H1 (cell line): ENCODE results near the gene MVP. TPM values are rescaled to one million over a fixed set of nuclear protein-coding genes. Genes with fewer than 3 reads are reported as not detected.

Source experiments
- CTCF ChIA-PET: fragments of 300-600 bp; sonication (Branson Sonifier 250); formaldehyde crosslinking; loops from one replicate; lab custom pipeline; 2021; ENCODE audit not compliant: partially characterized antibody; lab: Charles Lee
- POLR2A ChIA-PET: fragments of 300-600 bp; sonication (Branson Sonifier 250); formaldehyde crosslinking; loops from one replicate; lab custom pipeline; 2021; ENCODE audit warnings: inconsistent platforms; ENCODE audit not compliant: partially characterized antibody; lab: Charles Lee
- DNase-seq, 2 experiments: peaks; one replicate each; pipeline versions ENCODE4 v3.0.0 to v3.0.0-alpha.2; 2010 to 2022; ENCODE audit warnings: low spot score in 2 of 2, low read depth in 1 of 2, mixed read lengths in 1 of 2
- FAIRE-seq: peaks from 2 replicates; lab custom pipeline; 2011; peaks lifted over from hg19 to GRCh38; lab: Jason Lieb, UNC
- H2AFZ ChIP-seq: 2 replicates; pipeline ENCODE4 v1.8.1; 2012; ENCODE audit warnings: low read length, inconsistent platforms
- H2AK5ac ChIP-seq: 2 replicates; pipeline ENCODE4 v1.6.1; 2013; ENCODE audit warnings: low read depth, low read length
- H2BK120ac ChIP-seq: replicated peaks from 2 replicates; pipeline ENCODE3; 2013; ENCODE audit warnings: low read depth, low read length, inconsistent platforms
- H2BK12ac ChIP-seq: 2 replicates; pipeline ENCODE4 v1.6.1; 2013; ENCODE audit warnings: low read depth, low read length
- H2BK15ac ChIP-seq: 2 replicates; pipeline ENCODE4 v1.6.1; 2013; ENCODE audit warnings: low read length
- H2BK20ac ChIP-seq: 2 replicates; pipeline ENCODE4 v1.6.1; 2013; ENCODE audit warnings: low read length
- H2BK5ac ChIP-seq: 2 replicates; pipeline ENCODE4 v1.6.1; 2013; ENCODE audit warnings: low read depth, low read length
- H3K14ac ChIP-seq: 2 replicates; pipeline ENCODE4 v1.6.1; 2013; ENCODE audit warnings: inconsistent platforms; ENCODE audit not compliant: insufficient read length
- H3K18ac ChIP-seq: 2 replicates; pipeline ENCODE4 v1.6.1; 2013; ENCODE audit warnings: low read length; ENCODE audit errors: extremely low read depth
- H3K23ac ChIP-seq: 2 replicates; pipeline ENCODE4 v1.6.1; 2013; ENCODE audit warnings: inconsistent platforms; ENCODE audit not compliant: insufficient read length
- H3K23me2 ChIP-seq: 2 replicates; pipeline ENCODE4 v1.6.1; 2013; ENCODE audit warnings: low read depth, low read length
- H3K27ac ChIP-seq: 2 replicates; pipeline ENCODE4 v1.6.1; 2011; ENCODE audit warnings: low read depth, low read length, inconsistent platforms
- H3K27me3 ChIP-seq, 4 experiments: replicated peaks in 1 of 4; 1 replicate in 1 of 4; 2 replicates in 3 of 4; pipeline versions ENCODE4 v1.6.1 to v1.8.1; 2011 to 2013; ENCODE audit warnings: low read length in 3 of 4, mild to moderate bottlenecking in 3 of 4, inconsistent platforms in 2 of 4, mixed read lengths in 2 of 4, moderate library complexity in 1 of 4; ENCODE audit not compliant: control insufficient read depth in 3 of 4, insufficient read depth in 3 of 4; ENCODE audit errors: extremely low read depth in 1 of 4
- H3K36me3 ChIP-seq, 4 experiments: 2 replicates each; pipeline versions ENCODE4 v1.6.1 to v1.8.1; 2011 to 2013; ENCODE audit warnings: mild to moderate bottlenecking in 4 of 4, low read length in 3 of 4, moderate library complexity in 2 of 4, control low read depth in 1 of 4, inconsistent platforms in 1 of 4; ENCODE audit not compliant: insufficient read depth in 4 of 4, control insufficient read depth in 2 of 4
- H3K4ac ChIP-seq: replicated peaks from 2 replicates; pipeline ENCODE3; 2013; ENCODE audit warnings: low read length, low read depth, mixed read lengths, inconsistent platforms; ENCODE audit not compliant: insufficient read length
- H3K4me1 ChIP-seq, 4 experiments: replicated peaks in 1 of 4; 1 replicate in 1 of 4; 2 replicates in 3 of 4; pipeline versions ENCODE4 v1.6.1 to v1.8.1; 2011 to 2013; ENCODE audit warnings: low read length in 3 of 4, inconsistent platforms in 2 of 4, mixed read lengths in 1 of 4; ENCODE audit not compliant: insufficient read depth in 4 of 4, control insufficient read depth in 3 of 4
- H3K4me2 ChIP-seq, 2 experiments: 2 replicates each; pipeline versions ENCODE4 v1.6.1 to v1.8.1; 2011 to 2013; ENCODE audit warnings: low read depth in 2 of 2, low read length in 2 of 2, control low read depth in 1 of 2, inconsistent platforms in 1 of 2, mild to moderate bottlenecking in 1 of 2; ENCODE audit not compliant: insufficient read depth in 1 of 2
- H3K4me3 ChIP-seq, 4 experiments: fragments of 200-600, 300-600 bp in 1 of 4; sonication (generic), shearing (Covaris generic), sonication (Bioruptor Twin) in 1 of 4; 2 replicates each; pipeline versions ENCODE4 v1.5.1 to v1.8.1; 2011 to 2016; ENCODE audit warnings: low read length in 4 of 4, low read depth in 3 of 4, control low read depth in 2 of 4, inconsistent platforms in 2 of 4, mild to moderate bottlenecking in 2 of 4, mixed read lengths in 1 of 4, moderate library complexity in 1 of 4; ENCODE audit not compliant: insufficient read depth in 2 of 4; ENCODE audit errors: extremely low read depth in 1 of 4
- H3K56ac ChIP-seq: replicated peaks from 2 replicates; pipeline ENCODE3; 2013; ENCODE audit warnings: low read depth, mild to moderate bottlenecking, mixed read lengths, low read length, inconsistent platforms; ENCODE audit not compliant: insufficient read length
- H3K79me1 ChIP-seq: 2 replicates; pipeline ENCODE4 v1.6.1; 2013; ENCODE audit warnings: low read depth, low read length, control low read depth
- H3K79me2 ChIP-seq, 2 experiments: 2 replicates each; pipeline versions ENCODE4 v1.6.1 to v1.8.1; 2012 to 2013; ENCODE audit warnings: low read length in 2 of 2, mild to moderate bottlenecking in 2 of 2, inconsistent platforms in 1 of 2; ENCODE audit not compliant: insufficient read depth in 2 of 2, control insufficient read depth in 1 of 2
- H3K9ac ChIP-seq, 4 experiments: replicated peaks in 1 of 4; 1 replicate in 1 of 4; 2 replicates in 3 of 4; pipeline versions ENCODE4 v1.6.1 to v1.8.1; 2011 to 2013; ENCODE audit warnings: low read depth in 3 of 4, low read length in 3 of 4, control low read depth in 2 of 4, mild to moderate bottlenecking in 2 of 4, moderate library complexity in 2 of 4, inconsistent platforms in 1 of 4; ENCODE audit errors: extremely low read depth in 1 of 4
- H3K9me3 ChIP-seq, 2 experiments: 2 replicates each; pipeline versions ENCODE4 v1.6.1 to v1.8.1; 2012 to 2013; ENCODE audit warnings: mild to moderate bottlenecking in 2 of 2, moderate library complexity in 2 of 2, control low read depth in 1 of 2, inconsistent platforms in 1 of 2, low read depth in 1 of 2, low read length in 1 of 2, mixed read lengths in 1 of 2; ENCODE audit not compliant: insufficient read depth in 2 of 2
- H4K20me1 ChIP-seq, 2 experiments: replicated peaks in 1 of 2; 2 replicates each; pipeline versions ENCODE3 to v1.8.1; 2011 to 2013; ENCODE audit warnings: inconsistent platforms in 2 of 2, low read length in 2 of 2, mild to moderate bottlenecking in 1 of 2; ENCODE audit not compliant: insufficient read depth in 2 of 2, control insufficient read depth in 1 of 2
- H4K5ac ChIP-seq: 2 replicates; pipeline ENCODE4 v1.6.1; 2013; ENCODE audit warnings: low read length, low read depth, mixed read lengths, inconsistent platforms; ENCODE audit not compliant: insufficient read length
- H4K8ac ChIP-seq: 2 replicates; pipeline ENCODE4 v1.8.0; 2013; ENCODE audit warnings: mild to moderate bottlenecking, moderate library complexity, low read length, inconsistent platforms; ENCODE audit not compliant: insufficient read depth; ENCODE audit errors: extremely low read depth
- H4K91ac ChIP-seq: replicated peaks from 2 replicates; pipeline ENCODE3; 2013; ENCODE audit warnings: low read length, mixed read lengths, inconsistent platforms; ENCODE audit not compliant: insufficient read length
- BACH1 ChIP-seq: IDR thresholded peaks from 2 replicates; pipeline ENCODE4 v1.6.1; 2012; ENCODE audit warnings: low read length, improper control_type of control experiment
- BCL11A ChIP-seq, 2 experiments: IDR thresholded peaks; one replicate each; pipeline ENCODE4 v1.6.1; 2011; ENCODE audit warnings: low read depth in 2 of 2, low read length in 2 of 2, mild to moderate bottlenecking in 2 of 2
- CREB1 ChIP-seq: IDR thresholded peaks from 2 replicates; pipeline ENCODE4 v1.6.1; 2012; ENCODE audit warnings: inconsistent platforms
- HDAC6 ChIP-seq: IDR thresholded peaks from one replicate; pipeline ENCODE4 v1.7.1; 2012; ENCODE audit warnings: low read depth, mild to moderate bottlenecking, inconsistent platforms, low read length, moderate library complexity
- KDM5A ChIP-seq: fragments of 200-600 bp; IDR thresholded peaks from 2 replicates; pipeline ENCODE4 v1.7.1; 2012; ENCODE audit warnings: mild to moderate bottlenecking, low read length, inconsistent platforms, mixed read lengths
- RNF2 ChIP-seq: fragments of 200-900, 300-1000 bp; sonication (generic); IDR thresholded peaks from 2 replicates; pipeline ENCODE4 v1.7.1; 2016; ENCODE audit warnings: borderline replicate concordance, low read depth, mild to moderate bottlenecking, antibody characterized with exemption, low read length; ENCODE audit not compliant: poor library complexity, severe bottlenecking; ENCODE audit errors: missing control alignments
- SIN3A ChIP-seq, 2 experiments: IDR thresholded peaks in 1 of 2; conservative IDR thresholded peaks in 1 of 2; 2 replicates each; pipeline ENCODE4 v1.6.1; 2011 to 2012; ENCODE audit warnings: low read length in 2 of 2, improper control_type of control experiment in 1 of 2, low read depth in 1 of 2, mild to moderate bottlenecking in 1 of 2
- SP2 ChIP-seq: IDR thresholded peaks from 2 replicates; pipeline ENCODE4 v1.6.1; 2012; ENCODE audit warnings: mild to moderate bottlenecking, low read length, inconsistent platforms
- WGBS, 2 experiments: shearing (Covaris generic) in 1 of 2; methylation state at CpG; one replicate each; pipeline versions ENCODE4 v1.1.6 to v1.1.7; 2013 to 2015; ENCODE audit warnings: low lambda C conversion rate in 2 of 2, mixed read lengths in 2 of 2, inconsistent platforms in 1 of 2, low coverage in 1 of 2, missing lambda C conversion rate in 1 of 2; ENCODE audit not compliant: insufficient replicate concordance in 2 of 2, insufficient coverage in 1 of 2, insufficient read length in 1 of 2; ENCODE audit errors: extremely low coverage in 1 of 2, missing lambda C conversion rate in 1 of 2; 5-methylcytosine and 5-hydroxymethylcytosine counted together
- polyA plus RNA-seq, 7 experiments: library from polyadenylated mRNA; depleted of rRNA in 3 of 7; stranded (reverse) in 5 of 7; unstranded in 2 of 7; fragments of >200 nt in 5 of 7; fragments of 200-250 nt in 2 of 7; gene quantifications; 1 replicate in 5 of 7; 2 replicates in 1 of 7; 4 replicates in 1 of 7; pipeline versions ENCODE4 v1.2.1 to v1.2.3, GENCODE V29; 2011 to 2013; ENCODE audit warnings: missing spikeins in 2 of 7, mixed read lengths in 2 of 7
- total RNA-seq: library from RNA; stranded (reverse); fragmentation: NEBNext Ultra II Directional; extraction: Animal tissue kit (Norgen Biotek cat#: 25700); gene quantifications from 2 replicates; pipeline ENCODE4 v1.2.1, GENCODE V29; 2021
- TF ChIP-seq, protein P1 (sequence below): IDR thresholded peaks from 2 replicates; pipeline ENCODE4 v1.6.1; 2012; ENCODE audit warnings: inconsistent platforms

Gene MVP
- total and polyA plus RNA-seq, 2 of the 8 experiments (the other 6 are each of a cell fraction or from before 2014, with no cell fraction given): 1.9 TPM

DNA sequence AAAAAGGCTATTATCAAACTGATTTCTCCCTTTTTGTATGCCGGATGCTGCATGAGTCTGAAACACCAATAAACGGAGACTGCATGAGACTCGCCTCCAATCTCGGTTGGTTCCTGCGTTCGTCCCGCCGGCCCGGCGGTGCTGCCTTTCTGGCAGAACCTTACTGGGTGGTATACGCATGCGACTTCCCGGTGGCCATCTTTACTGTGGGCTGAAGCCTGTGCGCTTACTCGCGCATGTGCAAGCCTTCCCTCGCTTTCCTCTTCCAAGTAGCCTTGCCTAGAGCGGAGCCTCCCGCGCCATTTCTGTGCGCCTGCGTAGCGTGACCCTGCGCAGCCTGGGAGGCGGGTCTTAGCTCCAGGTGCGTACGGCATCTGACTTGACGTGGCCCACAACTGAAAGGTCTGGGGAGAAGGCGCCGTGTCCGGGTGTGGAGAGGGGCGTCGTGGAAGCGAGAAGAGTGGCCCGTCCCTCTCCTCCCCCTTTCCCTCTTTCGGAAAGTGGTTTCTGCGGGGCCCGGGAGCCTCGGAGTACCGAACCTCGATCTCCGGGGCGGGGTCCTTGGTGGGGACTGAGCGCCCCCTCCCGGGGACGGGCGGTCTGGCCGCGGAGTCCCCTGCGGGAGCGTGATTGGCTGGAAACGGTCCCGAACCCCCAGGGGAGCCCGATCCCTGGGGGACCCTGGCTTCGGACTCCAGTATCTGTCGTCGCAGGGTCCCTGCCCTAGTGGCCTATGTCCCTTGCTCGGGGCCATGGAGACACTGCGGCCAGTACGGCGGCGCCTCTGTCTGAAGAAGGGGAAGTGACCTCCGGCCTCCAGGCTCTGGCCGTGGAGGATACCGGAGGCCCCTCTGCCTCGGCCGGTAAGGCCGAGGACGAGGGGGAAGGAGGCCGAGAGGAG is 4.2 kb upstream of the MVP start, which contains the start of gene PAGR1:
TSS of gene PAGR1 (plus strand) at position 360 of the 901 bp plus-strand sequence. CDS start at position 734, 374 bp downstream.
- peaks cover 27% of the 10 kb centered on the region for H3K23me2 ChIP-seq
- peak within 1 kb of the TSS; percentile 74 for H4K5ac ChIP-seq
- peaks cover 0 to 36% (median 23%) of the 10 kb centered on the region in 4 experiments; a peak in 6 of 7 replicates for H3K4me1 ChIP-seq
- peak within 1 kb of the TSS; percentile 91 for H3K56ac ChIP-seq
- no peak within 1 kb of the TSS for H3K23ac ChIP-seq
- H4K20me1 ChIP-seq: peaks cover 2 to 4% of the 10 kb centered on the region in 2 experiments
- H3K4ac ChIP-seq: no peak within 1 kb of the TSS
- peaks cover 12 to 23% (median 18%) of the 10 kb centered on the region in 4 experiments for H3K36me3 ChIP-seq
- no peak within 1 kb of the TSS for H3K14ac ChIP-seq
- peaks cover 0 to 26% of the 10 kb centered on the region in 2 experiments; a peak in 1 of 4 replicates for H3K79me2 ChIP-seq
- peak; percentile 68 for FAIRE-seq
- WGBS, 2 experiments: 1% methylated on average over 66 of the region's 70 CpGs; no CpG with 5 or more reads in 1 of the 2 experiments
- peak within 1 kb of the TSS; percentile 59 to 91 (median 83) for H3K4me3 ChIP-seq
- CTCF ChIA-PET: interaction anchor here (0.6 to 17.5 kb wide), 19 partner anchors 8 to 274 kb away, joined by 3 to 212 read pairs (median 4); partner anchors contain the start of genes KIF22, MAZ and TLCD3B
- no peaks in the 10 kb centered on the region for H3K9me3 ChIP-seq
- peaks cover 3% of the 10 kb centered on the region for H3K79me1 ChIP-seq
- peak within 1 kb of the TSS; percentile 64 to 88 (median 84) for H3K9ac ChIP-seq
- no peak within 1 kb of the TSS for H2BK120ac ChIP-seq
- POLR2A ChIA-PET: interaction anchor here (0.5 to 16.6 kb wide), 30 partner anchors 9 to 212 kb away, joined by 3 to 167 read pairs (median 4); partner anchors contain the start of genes CDIPT, KCTD13, KIF22 and MAZ
- peak within 1 kb of the TSS; percentile 78 for H4K91ac ChIP-seq
- peak within 1 kb of the TSS; percentile 94; the same call in 1 of the 2 replicates for H3K27ac ChIP-seq
- H3K27me3 ChIP-seq: no peaks in the 10 kb centered on the region
- 0 out of 2 replicates have a peak within 1 kb of the TSS, but pooled peaks have one; percentile 84 for H2AFZ ChIP-seq
- no peak within 1 kb of the TSS; the same call in 1 of the 2 replicates for H2AK5ac ChIP-seq
- H3K4me2 ChIP-seq: peak within 1 kb of the TSS; percentile 91 to 92
- H2BK15ac ChIP-seq: peak within 1 kb of the TSS; percentile 16; the same call in 1 of the 2 replicates
- H2BK20ac ChIP-seq: peak within 1 kb of the TSS; percentile 13; the same call in 1 of the 2 replicates
- H2BK5ac ChIP-seq: peak within 1 kb of the TSS; percentile 89
- peak within 1 kb of the TSS; percentile 95 for H3K18ac ChIP-seq
- peak; percentile 98 for DNase-seq
- H2BK12ac ChIP-seq: no peak within 1 kb of the TSS; the same call in 1 of the 2 replicates
- peak within 1 kb of the TSS; percentile 95 for H4K8ac ChIP-seq
- peak; percentile 95 for TF ChIP-seq CREB1
- TF ChIP-seq KDM5A: peak; percentile 59; the same call in 1 of the 2 replicates
- peak; percentile 31; the same call in 1 of the 2 replicates for TF ChIP-seq SP2
- TF ChIP-seq RNF2: no peak
- TF ChIP-seq, protein P1, sequence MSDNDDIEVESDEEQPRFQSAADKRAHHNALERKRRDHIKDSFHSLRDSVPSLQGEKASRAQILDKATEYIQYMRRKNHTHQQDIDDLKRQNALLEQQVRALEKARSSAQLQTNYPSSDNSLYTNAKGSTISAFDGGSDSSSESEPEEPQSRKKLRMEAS: peak; percentile 95
- TF ChIP-seq BCL11A (IDR thresholded peaks at IDR 0.05; ENCODE audit: low read depth in 2 of 2, low read length in 2 of 2): no peak
- TF ChIP-seq HDAC6: no peak
- TF ChIP-seq BACH1: peak; percentile 33; the same call in 1 of the 2 replicates
- peak in 1 of 2 experiments; percentile 73; a peak in 2 of 4 replicates for TF ChIP-seq SIN3A (conservative IDR thresholded peaks at IDR 0.05 in 1 of 2, IDR thresholded peaks at IDR 0.05 in 1 of 2; ENCODE audit: low read depth in 1 of 2, low read length in 2 of 2)
